Embryonic facial prominence (tissue), 1 donor: ENCODE measurements around the gene RASSF8.

ENCODE experiments used
- DNase-seq: peaks from one replicate; pipeline ENCODE4 v3.0.0-alpha.2; 2016; ENCODE audit errors: extremely low spot score

RASSF8 gene

DNA sequence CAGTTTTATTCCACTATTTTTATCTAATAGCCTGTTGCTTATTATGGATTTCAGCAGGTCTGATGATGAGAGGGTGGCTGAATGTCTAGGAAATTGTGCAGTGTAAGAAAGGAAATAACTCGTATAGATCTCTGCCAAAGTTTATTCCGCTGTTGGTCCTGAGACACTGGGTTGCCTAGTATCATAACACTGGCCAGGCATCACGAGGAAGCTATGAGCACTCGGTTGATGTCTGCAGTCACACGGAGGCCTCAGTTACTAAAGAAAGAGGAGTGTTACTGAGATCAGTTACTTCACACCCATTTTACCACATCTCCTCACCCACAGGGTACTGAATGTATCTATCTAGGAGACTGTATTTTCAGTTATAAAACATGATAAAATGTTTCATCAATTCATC, 144.5 kb downstream of the RASSF8 start:
- no peak for DNase-seq

DNA sequence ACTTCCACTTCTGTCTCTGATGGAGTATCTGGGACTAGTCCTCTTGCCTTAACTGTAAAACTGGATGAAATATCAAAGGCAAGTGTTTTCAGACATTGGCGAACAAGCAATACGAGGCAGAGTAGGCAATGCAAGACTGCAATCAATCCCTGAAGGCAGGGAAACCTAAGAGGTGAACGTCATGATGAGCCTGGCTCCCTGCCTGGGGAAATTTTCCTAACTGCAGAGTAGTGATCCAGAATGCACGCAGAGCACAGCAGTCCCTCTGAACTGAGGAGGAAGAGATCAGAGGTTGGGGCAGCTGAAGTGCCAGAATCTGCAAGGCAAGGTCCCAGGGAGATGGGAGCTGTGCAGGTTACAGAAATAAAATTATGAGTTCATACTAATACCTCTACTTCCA, 147.9 kb downstream of the RASSF8 start:
- no peak for DNase-seq

DNA sequence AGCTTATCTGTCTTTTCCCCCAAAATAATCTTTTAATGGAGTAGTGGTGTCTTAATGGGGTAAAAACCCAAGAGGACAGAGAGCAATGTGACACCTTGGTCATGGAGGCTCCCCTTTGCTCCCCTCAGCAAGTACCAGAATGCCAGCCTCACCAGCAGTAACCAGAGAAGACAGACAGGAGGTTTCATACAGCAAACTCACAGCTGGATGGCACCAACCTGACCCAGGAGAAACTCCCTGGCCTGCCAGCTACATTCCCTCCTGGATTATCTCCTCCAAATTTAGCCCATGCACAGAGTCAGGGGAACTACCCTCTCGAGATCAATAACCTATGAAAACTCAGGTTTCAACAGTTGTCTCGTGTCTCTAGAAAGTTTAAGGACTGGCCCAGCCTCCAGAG, 150.4 kb downstream of the RASSF8 start:
- no peak for DNase-seq

DNA sequence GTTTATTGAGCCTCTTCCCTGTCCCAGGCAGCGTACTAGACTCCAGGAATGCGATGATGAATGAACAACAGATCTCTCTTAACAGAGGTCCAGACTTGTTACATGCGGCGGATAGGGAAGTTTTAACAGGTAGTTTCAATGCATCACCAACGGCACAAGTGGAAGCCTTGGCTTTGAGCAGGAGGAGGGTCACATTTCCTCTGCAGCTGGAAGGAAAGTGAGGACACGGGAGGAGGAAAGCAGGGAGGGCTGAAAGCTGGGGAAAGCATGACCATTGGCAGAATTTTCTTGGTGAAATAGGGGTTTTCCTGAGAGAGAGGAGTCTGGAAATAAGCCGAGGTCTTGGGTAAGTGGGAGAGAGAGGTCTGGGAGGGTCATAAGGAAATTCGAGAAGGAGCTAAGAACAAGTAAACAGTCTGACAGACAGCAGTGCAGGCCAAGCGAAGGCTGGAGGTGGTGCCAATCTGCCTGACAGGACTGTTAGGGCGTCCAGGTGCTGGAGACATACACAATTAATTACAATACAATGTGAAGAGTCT, 150.9 kb downstream of the RASSF8 start:
- DNase-seq: no peak

DNA sequence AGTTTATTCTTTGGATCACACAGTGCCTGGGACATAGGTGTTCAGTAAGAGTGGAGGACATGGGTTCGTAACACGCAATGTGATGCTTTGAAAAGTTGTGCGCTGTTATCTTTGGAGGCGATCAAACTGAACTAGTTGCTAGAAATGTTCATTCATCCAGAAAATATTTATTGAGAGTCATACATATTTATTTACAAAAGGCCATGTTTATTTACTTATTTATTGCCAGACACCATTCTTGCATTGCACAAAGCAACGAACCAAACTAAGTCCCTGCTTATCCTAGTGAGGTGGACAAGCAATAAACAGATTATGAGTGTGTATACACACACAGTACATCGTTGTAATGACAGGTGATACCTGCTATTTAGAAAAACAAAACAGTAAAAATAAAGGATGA, 153.8 kb downstream of the RASSF8 start:
- no peak for DNase-seq

DNA sequence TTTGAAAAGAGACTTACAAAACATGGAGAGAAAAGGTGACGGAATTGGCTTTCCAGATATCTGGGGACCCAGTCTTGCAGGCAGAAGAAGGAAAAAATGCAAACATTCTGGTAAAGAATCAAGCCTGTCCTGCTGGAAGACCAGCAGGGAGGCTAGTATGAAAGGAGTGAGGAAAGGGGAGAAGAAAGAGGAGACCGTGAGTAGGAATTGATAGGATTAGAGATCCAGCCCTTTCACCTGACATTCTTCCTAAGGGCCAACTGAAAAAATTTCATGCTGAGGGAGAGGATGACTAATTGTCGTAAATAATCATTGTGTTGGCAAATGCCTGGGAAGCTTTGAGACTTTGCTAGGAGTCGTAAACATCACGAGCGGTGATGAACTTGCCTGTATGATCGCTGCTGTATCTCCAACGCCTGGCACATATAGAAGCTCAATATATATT, 154.2 kb downstream of the RASSF8 start:
- no peak for DNase-seq

DNA sequence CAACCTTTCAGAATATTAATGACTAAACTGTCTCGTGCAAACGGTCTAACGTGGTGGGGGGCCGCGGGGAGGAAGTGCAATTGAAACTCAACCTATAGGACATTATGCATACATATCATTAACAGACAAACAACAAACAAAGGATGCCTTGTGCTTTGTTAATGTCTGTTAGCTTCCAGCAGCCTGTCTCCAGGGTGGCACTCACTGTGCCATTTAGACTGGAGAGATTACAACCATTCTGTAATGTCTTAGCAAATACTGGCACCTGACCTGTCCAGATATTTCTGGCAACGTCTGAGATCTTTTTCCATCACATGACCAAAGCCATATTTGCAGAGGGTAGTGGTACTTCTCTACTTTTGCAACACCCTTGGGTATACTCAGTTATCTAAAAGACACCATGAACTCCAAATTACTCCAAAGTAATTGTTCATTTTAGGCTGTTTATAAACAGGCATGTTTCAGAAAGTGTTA, 154.7 kb downstream of the RASSF8 start:
- no peak for DNase-seq

DNA sequence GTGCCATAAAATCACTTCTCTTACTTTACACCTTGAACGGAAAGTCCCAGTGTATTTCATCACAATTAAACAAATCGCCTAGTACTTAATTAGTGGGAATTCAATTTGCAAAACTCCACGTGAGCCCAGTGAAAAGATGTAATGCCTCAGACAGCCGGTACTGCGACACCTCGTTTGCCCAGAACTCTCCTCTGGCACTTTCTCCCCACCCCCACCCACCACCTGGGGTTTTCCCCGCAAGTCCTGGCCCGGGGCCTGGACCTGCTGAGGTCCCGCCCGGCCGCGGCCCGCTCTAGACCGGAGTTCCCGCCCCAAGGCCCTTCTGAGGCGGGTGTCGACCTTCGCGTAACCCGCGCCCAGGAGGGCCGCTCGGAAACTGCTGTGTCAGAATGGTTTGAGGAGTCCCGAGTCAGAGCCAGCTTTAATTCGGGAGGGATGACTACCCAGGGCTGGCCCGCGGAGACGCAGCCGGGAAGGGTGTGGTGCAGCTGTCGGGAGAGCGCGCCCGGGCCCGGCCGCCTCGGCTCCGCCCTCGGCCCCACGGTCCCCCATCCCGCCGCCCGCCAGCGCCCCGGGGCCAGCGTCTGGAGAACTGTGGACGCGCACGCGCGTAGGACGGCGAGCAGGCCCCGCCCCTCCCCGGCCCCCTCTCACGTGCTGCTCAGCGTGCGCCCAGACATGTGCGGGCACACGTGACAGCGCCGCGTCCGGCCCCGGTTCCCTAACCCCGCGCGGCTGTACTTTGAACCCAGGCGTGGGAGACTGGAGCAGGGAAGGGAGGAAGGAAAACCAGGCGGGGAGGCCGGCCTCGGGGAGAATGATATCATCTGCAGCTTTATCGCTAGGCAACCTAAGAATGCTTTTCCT, 155.6 kb downstream of the RASSF8 start:
- DNase-seq: peak; percentile 71

DNA sequence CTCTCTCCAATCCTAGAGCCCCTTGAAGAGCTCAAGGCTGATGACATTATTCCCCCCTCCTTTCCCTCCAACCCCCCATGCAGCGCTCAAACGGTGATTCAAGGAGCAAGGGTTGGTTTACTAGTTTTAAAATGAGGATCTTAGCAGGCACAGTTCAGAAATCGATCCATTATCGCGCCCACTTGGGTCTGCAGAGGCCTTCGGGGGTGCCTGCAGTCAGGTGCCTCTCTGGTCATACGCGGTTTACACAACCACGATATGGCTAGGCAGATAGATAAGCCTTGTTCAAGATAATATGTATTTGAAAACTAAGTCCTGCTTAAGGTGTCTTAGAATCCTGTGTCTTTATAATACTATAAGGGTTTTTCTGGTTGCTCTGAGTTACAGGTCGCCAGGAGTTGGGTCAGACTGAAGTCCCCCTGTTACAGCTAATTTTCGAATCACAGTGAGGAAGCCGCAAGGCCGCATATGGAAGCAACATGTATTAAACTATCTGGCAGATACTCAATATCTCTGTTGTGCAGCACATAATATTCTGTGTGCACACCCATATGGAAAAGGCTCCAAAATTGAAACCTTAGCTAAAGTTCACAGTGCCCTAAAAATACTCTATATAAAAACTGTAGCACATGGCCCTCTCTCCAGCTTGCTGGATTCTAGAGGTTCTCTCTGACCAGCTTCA, 156.4 kb downstream of the RASSF8 start:
- peak; percentile 79 for DNase-seq

DNA sequence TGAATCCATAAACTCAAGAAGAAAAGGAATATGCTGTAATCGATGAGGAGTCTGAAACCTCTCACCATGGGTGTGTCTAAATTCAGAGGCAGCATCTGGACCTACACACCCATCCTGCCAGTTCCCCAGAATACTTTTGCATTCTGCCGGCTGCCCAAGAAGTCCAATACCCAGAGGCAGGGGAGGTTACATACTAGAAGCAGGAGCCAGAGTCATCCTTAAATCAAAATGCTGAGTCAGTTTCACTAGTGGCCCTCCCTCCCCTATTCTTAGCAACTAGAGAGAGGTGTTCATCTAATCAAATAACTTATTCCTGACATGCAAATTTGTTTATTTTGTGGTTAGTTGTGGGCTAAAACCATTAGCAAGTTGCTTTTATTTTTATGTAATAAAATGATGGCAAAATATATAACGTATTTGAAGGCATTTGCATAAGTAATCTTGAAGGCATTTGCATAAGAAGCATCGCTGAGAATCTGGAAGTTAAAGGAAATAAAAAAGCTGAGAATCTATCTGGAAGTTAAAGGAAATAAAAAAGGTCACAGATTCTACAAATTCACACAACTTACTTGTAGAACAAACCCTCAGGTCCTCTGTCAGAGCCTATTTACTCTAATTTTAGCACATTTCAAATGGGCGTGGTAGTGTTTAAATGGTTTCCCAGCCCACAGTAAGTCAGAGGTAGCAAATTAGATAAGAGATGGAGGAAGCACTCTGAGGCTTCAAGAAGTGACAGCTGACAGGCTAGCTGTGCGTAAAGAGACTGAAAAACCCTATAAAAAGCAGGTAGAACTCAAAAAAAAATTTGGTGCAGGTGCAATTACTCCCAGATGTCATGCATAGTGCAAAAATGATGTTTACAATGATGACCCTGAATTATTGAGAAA, 158.6 kb downstream of the RASSF8 start:
- no peak for DNase-seq

DNA sequence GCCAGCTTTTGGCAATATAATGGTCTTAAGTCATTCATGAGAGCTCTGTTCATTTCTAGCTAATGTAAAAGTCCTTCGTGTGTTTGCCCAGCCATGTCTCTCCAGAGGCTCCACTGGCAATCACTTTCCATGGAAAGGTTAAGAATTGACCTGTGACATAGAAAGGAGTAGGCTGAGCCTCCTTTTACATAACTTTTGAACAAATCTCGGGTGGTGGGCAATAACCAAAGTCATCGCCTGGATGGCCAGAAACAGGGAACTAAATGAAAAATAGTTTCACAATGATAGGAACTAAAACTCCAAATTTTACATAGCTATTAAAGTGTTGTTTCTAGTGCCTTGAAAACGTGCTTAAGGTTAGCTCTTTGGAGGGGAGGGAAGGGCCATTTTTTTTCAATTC, 159.8 kb downstream of the RASSF8 start:
- DNase-seq: no peak

DNA sequence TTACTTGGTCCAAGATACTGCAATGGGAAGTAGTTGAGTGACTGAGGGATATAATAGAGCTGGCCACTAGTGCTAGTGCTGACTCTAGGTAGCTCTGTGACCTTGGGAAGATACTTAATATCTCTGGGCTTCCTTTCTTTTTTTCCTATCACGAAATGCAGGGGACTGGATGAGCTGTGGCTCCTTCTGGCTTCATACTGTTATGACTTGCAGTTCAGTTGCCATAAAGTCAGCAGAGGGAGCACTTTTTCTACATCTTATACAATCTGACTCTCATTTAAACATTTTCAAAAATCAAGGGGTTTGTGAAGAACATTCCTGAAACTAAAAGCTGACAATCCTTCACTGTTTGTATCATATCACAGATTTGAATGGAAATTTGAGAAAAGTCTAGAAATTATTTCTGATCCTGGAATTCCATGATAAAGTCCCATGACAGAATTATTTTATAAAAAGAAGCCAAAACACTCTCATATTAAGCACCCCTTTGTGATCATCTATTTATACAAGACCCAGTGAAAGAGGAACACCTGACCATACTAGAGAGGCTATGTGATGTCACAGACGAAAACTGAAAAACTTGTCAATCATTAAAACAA, 161.0 kb downstream of the RASSF8 start:
- no peak for DNase-seq

DNA sequence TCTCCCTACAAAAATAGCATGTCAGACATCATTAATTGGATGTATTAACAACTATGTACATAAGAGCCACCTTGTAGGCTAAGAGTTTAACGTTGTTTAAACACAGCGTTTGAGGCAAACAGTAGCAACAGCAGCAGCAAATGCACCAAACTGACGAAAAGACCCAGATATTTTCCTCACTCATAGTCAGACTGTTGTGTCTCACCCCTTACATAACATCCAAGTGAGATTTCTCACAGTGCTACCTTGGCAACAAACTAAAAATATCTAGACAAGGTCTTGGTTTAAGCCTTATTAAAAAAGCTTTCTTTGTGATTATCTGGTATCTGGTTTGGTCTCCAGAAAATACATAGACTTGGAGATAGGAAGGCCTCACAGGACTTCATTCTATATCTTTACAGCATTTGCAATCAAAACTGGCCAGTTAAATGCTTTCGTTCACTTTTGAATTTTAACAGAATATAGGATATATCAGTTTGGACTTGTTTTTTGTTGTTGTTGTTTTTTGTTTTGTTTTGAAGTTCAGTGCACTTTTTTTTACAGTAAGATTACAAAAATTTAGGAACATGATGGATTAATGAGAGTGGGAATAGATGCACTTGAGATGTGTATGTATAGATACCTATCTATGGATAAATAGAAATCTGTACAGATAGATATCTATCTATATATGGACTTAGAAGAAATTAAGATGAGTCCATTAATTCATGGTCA, 162.2 kb downstream of the RASSF8 start:
- no peak for DNase-seq

DNA sequence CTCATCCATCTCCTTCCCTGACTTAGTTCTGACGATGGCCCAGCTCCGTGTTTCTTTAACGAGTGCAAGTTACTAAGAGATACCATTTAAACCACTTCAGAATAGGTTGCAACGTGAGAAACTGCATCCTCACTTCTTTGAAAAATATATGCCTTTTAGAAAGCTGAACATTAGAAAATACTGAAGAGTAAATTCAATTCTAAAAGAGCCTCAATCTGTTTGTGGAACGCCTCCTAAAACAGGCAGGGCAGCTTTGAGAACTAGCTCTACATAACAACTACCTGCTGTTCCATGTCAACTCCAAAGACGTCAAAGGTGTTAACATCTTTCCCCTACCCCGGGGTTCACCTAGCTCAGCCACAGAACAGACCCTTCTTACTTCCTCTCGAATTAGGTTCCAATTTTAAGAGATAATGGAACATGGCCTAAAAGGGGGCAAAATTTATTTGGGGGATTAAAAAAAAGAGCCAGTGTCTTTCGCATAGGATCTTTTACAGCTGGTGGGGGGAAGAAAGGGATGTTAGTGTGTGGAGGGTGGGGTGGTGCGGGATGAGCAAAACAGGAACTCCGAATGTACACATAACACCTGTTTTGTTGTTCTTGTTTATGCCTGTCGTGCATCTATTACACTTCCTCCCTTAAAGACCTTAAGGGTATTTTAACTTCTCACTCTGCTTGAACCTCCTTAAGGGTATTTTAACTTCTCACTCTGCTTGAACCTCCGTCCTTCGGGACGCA, 163.0 kb downstream of the RASSF8 start:
- no peak for DNase-seq

DNA sequence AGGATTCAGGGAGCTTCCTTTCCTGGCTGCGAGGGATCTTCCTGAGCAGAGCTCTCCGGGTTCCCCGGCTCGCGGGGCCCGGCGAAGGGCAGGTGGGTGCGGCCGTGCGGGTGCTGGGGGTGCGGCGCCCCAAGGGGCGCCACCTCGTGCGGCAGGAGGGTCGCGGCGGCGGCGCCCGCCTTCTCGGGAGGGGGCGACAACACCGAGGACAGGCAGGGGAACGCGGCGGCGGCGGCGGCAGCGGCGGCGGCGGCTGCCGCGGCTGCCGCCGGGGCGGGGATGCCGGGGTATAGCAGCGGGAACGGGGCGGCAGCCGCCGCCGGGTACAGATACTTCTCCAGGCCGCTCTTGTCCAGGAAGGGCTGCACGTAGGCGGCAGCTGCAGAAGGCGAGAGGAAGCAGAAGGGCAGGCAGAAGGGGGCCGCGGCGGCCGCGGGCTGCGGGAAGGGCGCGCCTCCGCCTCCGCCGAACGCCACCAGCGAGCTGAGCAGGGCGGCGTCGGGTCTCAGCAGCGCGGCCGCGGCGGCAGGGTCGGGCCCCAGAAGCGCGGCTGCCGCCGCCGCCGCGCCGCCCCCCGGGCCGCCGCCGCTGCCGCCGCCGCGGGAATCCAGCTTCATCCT, 163.7 kb downstream of the RASSF8 start:
- no peak for DNase-seq

DNA sequence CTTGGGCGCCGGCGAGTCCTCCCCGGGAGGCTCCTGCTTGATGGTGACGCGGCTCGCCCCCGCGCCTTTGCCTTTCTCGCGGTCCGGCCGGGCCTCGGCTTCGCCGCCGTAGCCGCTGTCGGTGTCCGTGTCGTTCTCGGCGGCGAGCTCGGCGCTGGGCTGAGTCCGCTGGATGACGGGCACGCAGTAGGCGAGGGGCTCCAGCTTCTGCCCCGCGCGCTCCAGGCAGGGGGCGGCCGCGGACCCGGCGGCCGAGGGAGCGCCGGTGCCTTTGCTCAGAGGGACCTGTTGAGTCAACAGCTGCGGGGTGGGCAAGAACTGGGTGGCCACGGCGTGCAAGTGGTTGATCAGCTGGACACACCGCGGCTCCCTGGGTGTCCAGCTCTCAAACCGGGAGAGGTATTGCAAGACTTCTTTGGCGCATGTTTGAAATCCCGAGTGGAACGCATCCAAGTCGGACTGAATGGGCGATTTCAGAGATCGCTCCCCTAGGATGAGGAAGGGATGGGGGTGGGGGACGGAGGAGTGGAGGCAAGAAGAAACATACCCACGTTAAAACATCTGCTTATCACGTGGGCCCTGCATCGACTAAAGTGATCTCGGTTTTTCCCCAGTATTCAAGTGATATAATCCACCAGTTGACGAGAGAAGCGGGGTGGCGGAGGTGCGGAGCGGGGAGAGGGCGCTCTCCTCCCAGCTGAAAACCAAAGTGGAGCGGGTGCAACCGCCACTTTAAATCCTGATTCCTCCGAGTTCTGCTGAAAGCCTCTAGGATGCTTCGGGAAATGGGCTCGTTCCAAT, 164.4 kb downstream of the RASSF8 start:
- DNase-seq: no peak

DNA sequence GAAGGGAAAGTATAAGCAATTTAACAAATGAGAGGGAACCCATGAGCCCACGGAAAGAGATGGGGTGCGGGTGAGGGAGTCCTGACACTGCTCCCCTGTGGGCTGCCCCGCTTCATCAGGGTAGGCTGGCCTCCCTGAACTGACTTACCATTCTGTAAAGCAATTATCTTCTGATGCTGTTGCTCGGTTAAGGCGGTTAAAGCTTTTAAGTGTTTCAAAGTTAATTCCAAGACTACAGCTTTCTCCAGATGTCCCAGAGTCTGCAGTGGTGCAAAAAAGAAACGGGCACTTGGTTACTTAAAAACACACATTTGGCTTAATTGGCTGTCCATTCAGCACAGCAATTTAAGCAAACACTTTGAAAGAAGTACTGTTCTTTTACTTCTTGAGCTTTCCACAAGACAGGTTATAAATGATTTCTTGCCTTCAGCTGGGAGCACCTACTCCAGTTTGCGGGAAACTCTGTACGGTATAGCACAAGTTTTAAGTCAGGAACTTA, 165.0 kb downstream of the RASSF8 start:
- DNase-seq: no peak
